HEK293 (cell line): ENCODE results near the gene FHIT.

ENCODE experiments used
- CTCF ChIA-PET: fragments of 350-600 bp; formaldehyde crosslinking; extraction: SDS; loops from one replicate; lab custom pipeline; 2021; ENCODE audit warnings: antibody characterized with exemption; lab: Yijun Ruan, JAX
- POLR2A ChIA-PET: fragments of 300-600 bp; formaldehyde crosslinking; extraction: SDS; loops from one replicate; lab custom pipeline; 2020; ENCODE audit warnings: antibody characterized with exemption, inconsistent platforms; lab: Yijun Ruan, JAX
- H3K27ac ChIP-seq: fragments of 200-500 bp; sonication (Bioruptor generic); 2 replicates; pipeline ENCODE4 v1.5.1; 2014; ENCODE audit warnings: low read depth, low read length, control low read depth, inconsistent platforms; ENCODE audit errors: extremely low read depth
- H3K36me3 ChIP-seq, 2 experiments: fragments of 200-500 bp in 1 of 2; sonication (Bioruptor generic) in 1 of 2; 1 replicate in 1 of 2; 2 replicates in 1 of 2; pipeline ENCODE4 v1.5.1; 2014 to 2017; ENCODE audit warnings: inconsistent platforms in 2 of 2, low read length in 2 of 2; ENCODE audit not compliant: control insufficient read depth in 2 of 2, insufficient read depth in 1 of 2
- H3K4me1 ChIP-seq: fragments of 200-500 bp; sonication (Bioruptor generic); 2 replicates; pipeline ENCODE4 v1.5.1; 2014; ENCODE audit warnings: mild to moderate bottlenecking, low read length, inconsistent platforms; ENCODE audit not compliant: control insufficient read depth, insufficient read depth
- H3K4me3 ChIP-seq: 2 replicates; pipeline ENCODE4 v1.5.1; 2011; ENCODE audit warnings: low read depth, mild to moderate bottlenecking, control low read depth, low read length, moderate library complexity
- H3K9me3 ChIP-seq: fragments of 200-500 bp; sonication (Bioruptor generic); 2 replicates; pipeline ENCODE4 v1.5.1; 2014; ENCODE audit warnings: low read depth, low read length, inconsistent platforms; ENCODE audit not compliant: control insufficient read depth, insufficient read depth
- KLF10 ChIP-seq: fragments of 450-650 bp; IDR thresholded peaks from 2 replicates; pipeline ENCODE4 v1.5.1; 2018; ENCODE audit warnings: missing biosample characterization, mild to moderate bottlenecking, missing genetic modification characterization
- MZF1 ChIP-seq: fragments of 450-650 bp; formaldehyde crosslinking; IDR thresholded peaks from 2 replicates; pipeline ENCODE4 v1.5.1; 2017; ENCODE audit warnings: missing biosample characterization, missing genetic modification characterization, borderline replicate concordance
- RBAK ChIP-seq: fragments of 450-650 bp; formaldehyde crosslinking; IDR thresholded peaks from 2 replicates; pipeline ENCODE4 v1.5.1; 2016; ENCODE audit warnings: missing biosample characterization, missing genetic modification characterization
- REPIN1 ChIP-seq: fragments of 450-650 bp; formaldehyde crosslinking; IDR thresholded peaks from 2 replicates; pipeline ENCODE4 v1.5.1; 2017; ENCODE audit warnings: missing biosample characterization, missing genetic modification characterization, low read depth
- ZBTB48 ChIP-seq: fragments of 450-650 bp; formaldehyde crosslinking; IDR thresholded peaks from 2 replicates; pipeline ENCODE4 v1.5.1; 2016; ENCODE audit warnings: missing biosample characterization, missing genetic modification characterization
- ZBTB8A ChIP-seq: fragments of 450-650 bp; formaldehyde crosslinking; IDR thresholded peaks from 2 replicates; pipeline ENCODE4 v1.5.1; 2016; ENCODE audit warnings: missing biosample characterization, missing genetic modification characterization
- ZFP41 ChIP-seq: fragments of 450-650 bp; formaldehyde crosslinking; IDR thresholded peaks from 2 replicates; pipeline ENCODE4 v1.5.1; 2016; ENCODE audit warnings: missing biosample characterization, missing genetic modification characterization, borderline replicate concordance
- ZNF133 ChIP-seq: fragments of 450-650 bp; formaldehyde crosslinking; IDR thresholded peaks from 2 replicates; pipeline ENCODE4 v1.5.1; 2016; ENCODE audit warnings: missing biosample characterization, missing genetic modification characterization
- ZNF157 ChIP-seq: fragments of 450-650 bp; formaldehyde crosslinking; IDR thresholded peaks from 2 replicates; pipeline ENCODE4 v1.5.1; 2016; ENCODE audit warnings: missing biosample characterization, missing genetic modification characterization
- ZNF214 ChIP-seq: fragments of 450-650 bp; formaldehyde crosslinking; IDR thresholded peaks from 2 replicates; pipeline ENCODE4 v1.5.1; 2017; ENCODE audit warnings: missing biosample characterization, mild to moderate bottlenecking, missing genetic modification characterization, borderline replicate concordance
- ZNF341 ChIP-seq: fragments of 450-650 bp; formaldehyde crosslinking; IDR thresholded peaks from 2 replicates; pipeline ENCODE4; 2016; ENCODE audit warnings: low read depth, missing biosample characterization, missing genetic modification characterization
- ZNF548 ChIP-seq: fragments of 450-650 bp; formaldehyde crosslinking; IDR thresholded peaks from 2 replicates; pipeline ENCODE4 v1.5.1; 2016; ENCODE audit warnings: missing biosample characterization, missing genetic modification characterization
- ZNF585B ChIP-seq: fragments of 450-650 bp; formaldehyde crosslinking; IDR thresholded peaks from 2 replicates; pipeline ENCODE4 v1.5.1; 2016; ENCODE audit warnings: missing biosample characterization, missing genetic modification characterization
- ZNF624 ChIP-seq: fragments of 450-650 bp; formaldehyde crosslinking; IDR thresholded peaks from 2 replicates; pipeline ENCODE4 v1.5.1; 2017; ENCODE audit warnings: missing biosample characterization, missing genetic modification characterization
- ZNF768 ChIP-seq: fragments of 450-650 bp; formaldehyde crosslinking; IDR thresholded peaks from 2 replicates; pipeline ENCODE4 v1.5.1; 2018; ENCODE audit warnings: missing biosample characterization, mild to moderate bottlenecking, missing genetic modification characterization
- ZSCAN16 ChIP-seq: fragments of 450-650 bp; formaldehyde crosslinking; IDR thresholded peaks from 2 replicates; pipeline ENCODE4 v1.5.1; 2016; ENCODE audit warnings: missing biosample characterization, missing genetic modification characterization
- TF ChIP-seq, protein P1 (sequence below): fragments of 450-650 bp; formaldehyde crosslinking; IDR thresholded peaks from 2 replicates; pipeline ENCODE4 v1.5.1; 2016; ENCODE audit warnings: missing biosample characterization, missing genetic modification characterization
- TF ChIP-seq, protein P2 (sequence below): fragments of 450-650 bp; formaldehyde crosslinking; IDR thresholded peaks from 2 replicates; pipeline ENCODE4 v1.5.1; 2017; ENCODE audit warnings: missing biosample characterization, missing genetic modification characterization
- TF ChIP-seq, protein P3 (sequence below): fragments of 450-650 bp; formaldehyde crosslinking; IDR thresholded peaks from 2 replicates; pipeline ENCODE4 v1.5.1; 2016; ENCODE audit warnings: missing biosample characterization, missing genetic modification characterization
- TF ChIP-seq, protein P4 (sequence below): fragments of 450-650 bp; formaldehyde crosslinking; IDR thresholded peaks from 2 replicates; pipeline ENCODE4 v1.5.1; 2016; ENCODE audit warnings: missing biosample characterization, missing genetic modification characterization
- TF ChIP-seq, protein P5 (sequence below): fragments of 450-650 bp; formaldehyde crosslinking; IDR thresholded peaks from 2 replicates; pipeline ENCODE4 v1.5.1; 2017; ENCODE audit warnings: missing biosample characterization, missing genetic modification characterization
- TF ChIP-seq, protein P6 (sequence below): fragments of 450-650 bp; formaldehyde crosslinking; IDR thresholded peaks from 2 replicates; pipeline ENCODE4 v1.5.1; 2016; ENCODE audit warnings: missing biosample characterization, missing genetic modification characterization

The FHIT gene

DNA sequence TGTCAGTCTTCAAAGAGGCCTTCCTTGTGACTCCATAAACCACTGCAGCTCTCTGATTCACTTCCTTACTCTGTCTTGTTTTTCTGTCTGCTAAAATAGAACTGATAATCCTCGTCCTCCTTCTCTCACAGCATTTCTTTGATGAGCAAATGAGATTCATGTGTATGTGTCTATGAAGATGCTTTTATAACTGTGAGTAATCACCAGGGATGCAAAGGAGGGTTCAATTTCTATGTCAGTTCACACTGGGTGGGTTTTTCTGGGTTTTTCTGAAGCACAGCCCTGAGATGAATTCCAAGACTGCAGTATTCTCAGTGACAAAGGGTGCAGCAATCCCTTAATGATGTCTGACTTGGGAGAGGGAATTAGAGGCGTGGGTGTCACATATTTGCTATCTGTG lies 1454.8 kb downstream of the FHIT start:
- Histone ChIP-seq H3K36me3 (no peaks in the 10 kb centered on the region), H3K9me3 (no peaks in the 10 kb centered on the region), H3K4me1 (no peaks in the 10 kb centered on the region), H3K4me3 (no peak overlapping the region), H3K27ac (no peak overlapping the region)
- ChIA-PET POLR2A (no interaction called here), CTCF (no interaction called here)
- no peak for TF ChIP-seq MZF1 (tag by site-specific recombination)
- no peak for TF ChIP-seq RBAK
- no peak for TF ChIP-seq ZNF157 (tag by site-specific recombination)
- TF ChIP-seq KLF10 (tag by site-specific recombination), result no peak
- TF ChIP-seq ZNF341, result no peak
- no peak for TF ChIP-seq ZNF768 (tag by site-specific recombination)
- TF ChIP-seq ZBTB48, result no peak
- no peak for TF ChIP-seq REPIN1 (tag by site-specific recombination)
- TF ChIP-seq ZNF133 (tag by site-specific recombination), result no peak
- TF ChIP-seq ZNF624 (tag by site-specific recombination), result no peak
- no peak for TF ChIP-seq ZNF214
- TF ChIP-seq, protein P1, sequence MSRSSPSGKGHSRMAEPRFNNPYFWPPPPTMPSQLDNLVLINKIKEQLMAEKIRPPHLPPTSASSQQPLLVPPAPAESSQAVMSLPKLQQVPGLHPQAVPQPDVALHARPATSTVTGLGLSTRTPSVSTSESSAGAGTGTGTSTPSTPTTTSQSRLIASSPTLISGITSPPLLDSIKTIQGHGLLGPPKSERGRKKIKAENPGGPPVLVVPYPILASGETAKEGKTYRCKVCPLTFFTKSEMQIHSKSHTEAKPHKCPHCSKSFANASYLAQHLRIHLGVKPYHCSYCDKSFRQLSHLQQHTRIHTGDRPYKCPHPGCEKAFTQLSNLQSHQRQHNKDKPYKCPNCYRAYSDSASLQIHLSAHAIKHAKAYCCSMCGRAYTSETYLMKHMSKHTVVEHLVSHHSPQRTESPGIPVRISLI, result no peak
- TF ChIP-seq ZBTB8A (tag by site-specific recombination), result no peak
- TF ChIP-seq, protein P2, sequence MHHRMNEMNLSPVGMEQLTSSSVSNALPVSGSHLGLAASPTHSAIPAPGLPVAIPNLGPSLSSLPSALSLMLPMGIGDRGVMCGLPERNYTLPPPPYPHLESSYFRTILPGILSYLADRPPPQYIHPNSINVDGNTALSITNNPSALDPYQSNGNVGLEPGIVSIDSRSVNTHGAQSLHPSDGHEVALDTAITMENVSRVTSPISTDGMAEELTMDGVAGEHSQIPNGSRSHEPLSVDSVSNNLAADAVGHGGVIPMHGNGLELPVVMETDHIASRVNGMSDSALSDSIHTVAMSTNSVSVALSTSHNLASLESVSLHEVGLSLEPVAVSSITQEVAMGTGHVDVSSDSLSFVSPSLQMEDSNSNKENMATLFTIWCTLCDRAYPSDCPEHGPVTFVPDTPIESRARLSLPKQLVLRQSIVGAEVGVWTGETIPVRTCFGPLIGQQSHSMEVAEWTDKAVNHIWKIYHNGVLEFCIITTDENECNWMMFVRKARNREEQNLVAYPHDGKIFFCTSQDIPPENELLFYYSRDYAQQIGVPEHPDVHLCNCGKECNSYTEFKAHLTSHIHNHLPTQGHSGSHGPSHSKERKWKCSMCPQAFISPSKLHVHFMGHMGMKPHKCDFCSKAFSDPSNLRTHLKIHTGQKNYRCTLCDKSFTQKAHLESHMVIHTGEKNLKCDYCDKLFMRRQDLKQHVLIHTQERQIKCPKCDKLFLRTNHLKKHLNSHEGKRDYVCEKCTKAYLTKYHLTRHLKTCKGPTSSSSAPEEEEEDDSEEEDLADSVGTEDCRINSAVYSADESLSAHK (tag by site-specific recombination), result no peak
- TF ChIP-seq, protein P3, sequence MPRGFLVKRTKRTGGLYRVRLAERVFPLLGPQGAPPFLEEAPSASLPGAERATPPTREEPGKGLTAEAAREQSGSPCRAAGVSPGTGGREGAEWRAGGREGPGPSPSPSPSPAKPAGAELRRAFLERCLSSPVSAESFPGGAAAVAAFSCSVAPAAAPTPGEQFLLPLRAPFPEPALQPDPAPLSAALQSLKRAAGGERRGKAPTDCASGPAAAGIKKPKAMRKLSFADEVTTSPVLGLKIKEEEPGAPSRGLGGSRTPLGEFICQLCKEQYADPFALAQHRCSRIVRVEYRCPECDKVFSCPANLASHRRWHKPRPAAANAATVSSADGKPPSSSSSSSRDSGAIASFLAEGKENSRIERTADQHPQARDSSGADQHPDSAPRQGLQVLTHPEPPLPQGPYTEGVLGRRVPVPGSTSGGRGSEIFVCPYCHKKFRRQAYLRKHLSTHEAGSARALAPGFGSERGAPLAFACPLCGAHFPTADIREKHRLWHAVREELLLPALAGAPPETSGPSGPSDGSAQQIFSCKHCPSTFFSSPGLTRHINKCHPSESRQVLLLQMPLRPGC (tag by site-specific recombination), result no peak
- no peak for TF ChIP-seq ZNF585B (tag by site-specific recombination)

DNA sequence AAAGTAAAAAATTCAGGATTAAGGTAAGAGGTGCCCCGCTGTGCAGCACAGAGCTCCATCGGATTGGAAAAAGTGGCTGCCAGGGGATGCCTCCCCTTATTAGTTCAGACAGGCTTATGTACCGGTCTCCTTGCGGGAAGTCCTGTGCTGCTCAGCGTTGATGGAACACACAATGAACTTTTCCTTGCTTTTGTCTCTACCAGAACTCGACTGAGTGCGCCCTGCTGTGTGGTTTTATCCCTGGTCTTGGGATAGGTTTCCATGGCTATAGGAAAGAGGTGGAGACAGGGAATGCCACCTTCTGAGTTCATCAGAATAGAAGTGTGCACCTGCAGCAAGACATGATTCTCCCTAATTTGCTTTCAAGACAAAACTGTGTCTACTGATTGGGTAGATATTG lies 1455.5 kb downstream of the FHIT start:
- Histone ChIP-seq H3K4me1 (no peaks in the 10 kb centered on the region), H3K9me3 (no peaks in the 10 kb centered on the region), H3K27ac (no peak overlapping the region), H3K36me3 (no peaks in the 10 kb centered on the region), H3K4me3 (no peak overlapping the region)
- POLR2A ChIA-PET, result no interaction called here
- CTCF ChIA-PET, result no interaction called here
- TF ChIP-seq, protein P4, sequence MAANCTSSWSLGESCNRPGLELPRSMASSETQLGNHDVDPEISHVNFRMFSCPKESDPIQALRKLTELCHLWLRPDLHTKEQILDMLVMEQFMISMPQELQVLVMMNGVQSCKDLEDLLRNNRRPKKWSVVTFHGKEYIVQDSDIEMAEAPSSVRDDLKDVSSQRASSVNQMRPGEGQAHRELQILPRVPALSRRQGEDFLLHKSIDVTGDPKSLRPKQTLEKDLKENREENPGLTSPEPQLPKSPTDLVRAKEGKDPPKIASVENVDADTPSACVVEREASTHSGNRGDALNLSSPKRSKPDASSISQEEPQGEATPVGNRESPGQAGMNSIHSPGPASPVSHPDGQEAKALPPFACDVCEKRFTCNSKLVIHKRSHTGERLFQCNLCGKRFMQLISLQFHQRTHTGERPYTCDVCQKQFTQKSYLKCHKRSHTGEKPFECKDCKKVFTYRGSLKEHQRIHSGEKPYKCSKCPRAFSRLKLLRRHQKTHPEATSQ (tag by site-specific recombination), result no peak
- TF ChIP-seq, protein P5, sequence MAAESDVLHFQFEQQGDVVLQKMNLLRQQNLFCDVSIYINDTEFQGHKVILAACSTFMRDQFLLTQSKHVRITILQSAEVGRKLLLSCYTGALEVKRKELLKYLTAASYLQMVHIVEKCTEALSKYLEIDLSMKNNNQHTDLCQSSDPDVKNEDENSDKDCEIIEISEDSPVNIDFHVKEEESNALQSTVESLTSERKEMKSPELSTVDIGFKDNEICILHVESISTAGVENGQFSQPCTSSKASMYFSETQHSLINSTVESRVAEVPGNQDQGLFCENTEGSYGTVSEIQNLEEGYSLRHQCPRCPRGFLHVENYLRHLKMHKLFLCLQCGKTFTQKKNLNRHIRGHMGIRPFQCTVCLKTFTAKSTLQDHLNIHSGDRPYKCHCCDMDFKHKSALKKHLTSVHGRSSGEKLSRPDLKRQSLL (tag by site-specific recombination), result no peak
- TF ChIP-seq ZNF548 (tag by site-specific recombination) (no peak), ZSCAN16 (tag by site-specific recombination) (no peak), ZFP41 (no peak)
- TF ChIP-seq, protein P6, sequence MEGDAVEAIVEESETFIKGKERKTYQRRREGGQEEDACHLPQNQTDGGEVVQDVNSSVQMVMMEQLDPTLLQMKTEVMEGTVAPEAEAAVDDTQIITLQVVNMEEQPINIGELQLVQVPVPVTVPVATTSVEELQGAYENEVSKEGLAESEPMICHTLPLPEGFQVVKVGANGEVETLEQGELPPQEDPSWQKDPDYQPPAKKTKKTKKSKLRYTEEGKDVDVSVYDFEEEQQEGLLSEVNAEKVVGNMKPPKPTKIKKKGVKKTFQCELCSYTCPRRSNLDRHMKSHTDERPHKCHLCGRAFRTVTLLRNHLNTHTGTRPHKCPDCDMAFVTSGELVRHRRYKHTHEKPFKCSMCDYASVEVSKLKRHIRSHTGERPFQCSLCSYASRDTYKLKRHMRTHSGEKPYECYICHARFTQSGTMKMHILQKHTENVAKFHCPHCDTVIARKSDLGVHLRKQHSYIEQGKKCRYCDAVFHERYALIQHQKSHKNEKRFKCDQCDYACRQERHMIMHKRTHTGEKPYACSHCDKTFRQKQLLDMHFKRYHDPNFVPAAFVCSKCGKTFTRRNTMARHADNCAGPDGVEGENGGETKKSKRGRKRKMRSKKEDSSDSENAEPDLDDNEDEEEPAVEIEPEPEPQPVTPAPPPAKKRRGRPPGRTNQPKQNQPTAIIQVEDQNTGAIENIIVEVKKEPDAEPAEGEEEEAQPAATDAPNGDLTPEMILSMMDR, result no peak
